NCI-H510A (cell line): ENCODE results near the gene CA10.

Experiments used
- DNase-seq: peaks from one replicate; lab custom pipeline; 2025; lab: John Stamatoyannopoulos, UW

The CA10 gene

GRCh38 chr17:51677875-51678274 lies 480.6 kb downstream of the CA10 start:
- DNase-seq = no peak

- no peak for DNase-seq
These were observed 481.6 kb downstream of the CA10 start for GRCh38 chr17:51676691-51677487.

GRCh38 chr17:51674579-51675255 lies 483.8 kb downstream of the CA10 start:
- DNase-seq = no peak

GRCh38 chr17:51673070-51673469 lies 485.4 kb downstream of the CA10 start:
- no peak for DNase-seq

- no peak for DNase-seq
These were observed 486.4 kb downstream of the CA10 start for GRCh38 chr17:51672065-51672464.

- no peak for DNase-seq
These were observed 487.6 kb downstream of the CA10 start for GRCh38 chr17:51670899-51671298.

GRCh38 chr17:51668963-51669246 lies 489.6 kb downstream of the CA10 start:
- no peak for DNase-seq

GRCh38 chr17:51668155-51668962 lies 490.2 kb downstream of the CA10 start:
- DNase-seq = no peak

GRCh38 chr17:51667706-51668083 lies 490.8 kb downstream of the CA10 start:
- DNase-seq = no peak

GRCh38 chr17:51666971-51667705 lies 491.4 kb downstream of the CA10 start:
- DNase-seq = no peak

GRCh38 chr17:51662204-51663056 lies 496.1 kb downstream of the CA10 start:
- no peak for DNase-seq

GRCh38 chr17:51661403-51661802 lies 497.1 kb downstream of the CA10 start:
- no peak for DNase-seq

- no peak for DNase-seq
These were observed 498.2 kb downstream of the CA10 start for GRCh38 chr17:51660266-51660665.

- no peak for DNase-seq
These were observed 501.3 kb downstream of the CA10 start for GRCh38 chr17:51657224-51657623.

GRCh38 chr17:51653878-51654277 lies 504.6 kb downstream of the CA10 start:
- no peak for DNase-seq

- DNase-seq = no peak
These were observed 506.0 kb downstream of the CA10 start for GRCh38 chr17:51652529-51652928.

- no peak for DNase-seq
These were observed 506.8 kb downstream of the CA10 start for GRCh38 chr17:51651513-51652298.

GRCh38 chr17:51650772-51651171 lies 507.7 kb downstream of the CA10 start:
- DNase-seq = no peak

GRCh38 chr17:51650202-51650601 lies 508.3 kb downstream of the CA10 start:
- no peak for DNase-seq

- DNase-seq = no peak
These were observed 510.7 kb downstream of the CA10 start for GRCh38 chr17:51647826-51648225.

GRCh38 chr17:51647067-51647466 lies 511.4 kb downstream of the CA10 start:
- DNase-seq = no peak
